HepG2 (cell line): ENCODE measurements around the gene TOR4A. TPM values are rescaled to one million over a fixed set of nuclear protein-coding genes. Genes with fewer than 3 reads are reported as not detected.

Source experiments
- MXI1 ChIP-seq: IDR thresholded peaks from 3 replicates; pipeline ENCODE4 v1.6.1; 2012; ENCODE audit warnings: low read depth, low read length, inconsistent platforms, borderline replicate concordance
- NCOR1 ChIP-seq: fragments of 200-600 bp; sonication (generic); IDR thresholded peaks from 2 replicates; pipeline ENCODE4 v1.7.0; 2017; ENCODE audit warnings: antibody characterized with exemption, low read length, borderline replicate concordance
- PAWR ChIP-seq: sonication (generic); formaldehyde crosslinking; IDR thresholded peaks from 2 replicates; pipeline ENCODE4 v1.4.0; 2020; ENCODE audit warnings: missing genetic modification reagents, mild to moderate bottlenecking, borderline replicate concordance
- SALL1 ChIP-seq: sonication (generic); formaldehyde crosslinking; IDR thresholded peaks from 2 replicates; pipeline ENCODE4 v1.8.0; 2022; ENCODE audit warnings: mild to moderate bottlenecking, missing genetic modification reagents
- SRSF4 ChIP-seq: fragments of 200-400 bp; formaldehyde crosslinking; IDR thresholded peaks from one replicate; pipeline ENCODE4 v1.6.1; 2018; ENCODE audit warnings: mild to moderate bottlenecking, low read depth, low read length, moderate library complexity; ENCODE audit not compliant: poor library complexity, severe bottlenecking
- THAP11 ChIP-seq: IDR thresholded peaks from 2 replicates; pipeline ENCODE4 v1.6.1; 2016; ENCODE audit warnings: missing biosample characterization, missing genetic modification reagents
- TP53 ChIP-seq: sonication (generic); formaldehyde crosslinking; conservative IDR thresholded peaks from 2 replicates; pipeline ENCODE4 v1.4.0; 2020; ENCODE audit warnings: missing genetic modification reagents
- ZFP36 ChIP-seq: fragments of 150-350 bp; IDR thresholded peaks from 2 replicates; pipeline ENCODE4 v1.6.1; 2018; ENCODE audit warnings: borderline replicate concordance, low read length, low read depth; ENCODE audit not compliant: partially characterized antibody
- ZMYM2 ChIP-seq: sonication (generic); formaldehyde crosslinking; IDR thresholded peaks from 2 replicates; pipeline ENCODE4 v1.8.0; 2022; ENCODE audit warnings: mild to moderate bottlenecking, missing genetic modification reagents
- ZNF20 ChIP-seq: sonication (generic); formaldehyde crosslinking; IDR thresholded peaks from 2 replicates; pipeline ENCODE4 v1.4.0; 2020; ENCODE audit warnings: mild to moderate bottlenecking, moderate library complexity, missing genetic modification reagents
- ZNF446 ChIP-seq: sonication (generic); formaldehyde crosslinking; IDR thresholded peaks from 2 replicates; pipeline ENCODE4 v1.5.0; 2020; ENCODE audit warnings: mild to moderate bottlenecking, missing genetic modification reagents
- ZNF557 ChIP-seq: sonication (generic); formaldehyde crosslinking; IDR thresholded peaks from 2 replicates; pipeline ENCODE4 v1.4.0; 2020; ENCODE audit warnings: missing genetic modification reagents
- ZNF674 ChIP-seq: sonication (generic); formaldehyde crosslinking; IDR thresholded peaks from 2 replicates; pipeline ENCODE4 v1.5.0; 2020; ENCODE audit warnings: low read depth, mild to moderate bottlenecking, missing genetic modification reagents
- ZNF883 ChIP-seq: sonication (generic); formaldehyde crosslinking; IDR thresholded peaks from 2 replicates; pipeline ENCODE4 v1.5.1; 2020; ENCODE audit warnings: mild to moderate bottlenecking, missing genetic modification reagents; ENCODE audit errors: not compliant biosample characterization
- ZSCAN9 ChIP-seq: IDR thresholded peaks from 2 replicates; pipeline ENCODE4 v1.6.1; 2016; ENCODE audit warnings: borderline replicate concordance
- polyA plus RNA-seq, 8 experiments: library from polyadenylated mRNA; depleted of rRNA in 3 of 8; stranded (reverse) in 7 of 8; unstranded in 1 of 8; fragments of >200 nt; fragmentation: Illumina TruSeq in 4 of 8; extraction: Trizol in 4 of 8; gene quantifications; 2 replicates each; pipeline versions ENCODE4 v1.2.1 to v1.2.3, GENCODE V29; 2011 to 2016; ENCODE audit warnings: low read depth in 4 of 8, missing spikeins in 1 of 8, mixed read lengths in 1 of 8; ENCODE audit not compliant: insufficient read depth in 1 of 8
- total RNA-seq, 5 experiments: library from RNA; depleted of rRNA; stranded (reverse); fragments of >200 nt; fragmentation: Illumina TruSeq; extraction: Trizol; gene quantifications; 2 replicates each; pipeline ENCODE4 v1.2.3, GENCODE V29; 2016; ENCODE audit warnings: low read depth in 1 of 5
- TF ChIP-seq, protein P1 (sequence below): sonication (generic); formaldehyde crosslinking; IDR thresholded peaks from 2 replicates; pipeline ENCODE4 v1.4.0; 2020; ENCODE audit warnings: mild to moderate bottlenecking, low read depth, missing genetic modification reagents
- TF ChIP-seq, protein P2 (sequence below): IDR thresholded peaks from 2 replicates; pipeline ENCODE4 v1.6.1; 2016; ENCODE audit warnings: missing genetic modification reagents, missing compliant biosample characterization
- TF ChIP-seq, protein P3 (sequence below): sonication (generic); formaldehyde crosslinking; IDR thresholded peaks from 2 replicates; pipeline ENCODE4 v1.4.0; 2020; ENCODE audit warnings: mild to moderate bottlenecking, missing genetic modification reagents
- TF ChIP-seq, protein P4 (sequence below): sonication (generic); formaldehyde crosslinking; IDR thresholded peaks from 2 replicates; pipeline ENCODE4 v1.5.0; 2020; ENCODE audit warnings: missing genetic modification reagents
- TF ChIP-seq, protein P5 (sequence below): IDR thresholded peaks from 2 replicates; pipeline ENCODE4 v1.6.1; 2018; ENCODE audit warnings: missing genetic modification reagents, mild to moderate bottlenecking, missing compliant biosample characterization

Gene TOR4A
- total and polyA plus RNA-seq, 2 of the 13 experiments (the other 11 are each of a cell fraction or from before 2014, with no cell fraction given), result 11.1 to 14.2 TPM

- TF ChIP-seq ZNF20, result no peak
- no peak for TF ChIP-seq ZNF446
- TF ChIP-seq, protein P1, sequence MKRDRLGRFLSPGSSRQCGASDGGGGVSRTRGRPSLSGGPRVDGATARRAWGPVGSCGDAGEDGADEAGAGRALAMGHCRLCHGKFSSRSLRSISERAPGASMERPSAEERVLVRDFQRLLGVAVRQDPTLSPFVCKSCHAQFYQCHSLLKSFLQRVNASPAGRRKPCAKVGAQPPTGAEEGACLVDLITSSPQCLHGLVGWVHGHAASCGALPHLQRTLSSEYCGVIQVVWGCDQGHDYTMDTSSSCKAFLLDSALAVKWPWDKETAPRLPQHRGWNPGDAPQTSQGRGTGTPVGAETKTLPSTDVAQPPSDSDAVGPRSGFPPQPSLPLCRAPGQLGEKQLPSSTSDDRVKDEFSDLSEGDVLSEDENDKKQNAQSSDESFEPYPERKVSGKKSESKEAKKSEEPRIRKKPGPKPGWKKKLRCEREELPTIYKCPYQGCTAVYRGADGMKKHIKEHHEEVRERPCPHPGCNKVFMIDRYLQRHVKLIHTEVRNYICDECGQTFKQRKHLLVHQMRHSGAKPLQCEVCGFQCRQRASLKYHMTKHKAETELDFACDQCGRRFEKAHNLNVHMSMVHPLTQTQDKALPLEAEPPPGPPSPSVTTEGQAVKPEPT (CRISPR knock-in tag), result no peak
- TF ChIP-seq, protein P2, sequence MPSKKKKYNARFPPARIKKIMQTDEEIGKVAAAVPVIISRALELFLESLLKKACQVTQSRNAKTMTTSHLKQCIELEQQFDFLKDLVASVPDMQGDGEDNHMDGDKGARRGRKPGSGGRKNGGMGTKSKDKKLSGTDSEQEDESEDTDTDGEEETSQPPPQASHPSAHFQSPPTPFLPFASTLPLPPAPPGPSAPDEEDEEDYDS, result no peak
- no peak for TF ChIP-seq SRSF4
- TF ChIP-seq, protein P3, sequence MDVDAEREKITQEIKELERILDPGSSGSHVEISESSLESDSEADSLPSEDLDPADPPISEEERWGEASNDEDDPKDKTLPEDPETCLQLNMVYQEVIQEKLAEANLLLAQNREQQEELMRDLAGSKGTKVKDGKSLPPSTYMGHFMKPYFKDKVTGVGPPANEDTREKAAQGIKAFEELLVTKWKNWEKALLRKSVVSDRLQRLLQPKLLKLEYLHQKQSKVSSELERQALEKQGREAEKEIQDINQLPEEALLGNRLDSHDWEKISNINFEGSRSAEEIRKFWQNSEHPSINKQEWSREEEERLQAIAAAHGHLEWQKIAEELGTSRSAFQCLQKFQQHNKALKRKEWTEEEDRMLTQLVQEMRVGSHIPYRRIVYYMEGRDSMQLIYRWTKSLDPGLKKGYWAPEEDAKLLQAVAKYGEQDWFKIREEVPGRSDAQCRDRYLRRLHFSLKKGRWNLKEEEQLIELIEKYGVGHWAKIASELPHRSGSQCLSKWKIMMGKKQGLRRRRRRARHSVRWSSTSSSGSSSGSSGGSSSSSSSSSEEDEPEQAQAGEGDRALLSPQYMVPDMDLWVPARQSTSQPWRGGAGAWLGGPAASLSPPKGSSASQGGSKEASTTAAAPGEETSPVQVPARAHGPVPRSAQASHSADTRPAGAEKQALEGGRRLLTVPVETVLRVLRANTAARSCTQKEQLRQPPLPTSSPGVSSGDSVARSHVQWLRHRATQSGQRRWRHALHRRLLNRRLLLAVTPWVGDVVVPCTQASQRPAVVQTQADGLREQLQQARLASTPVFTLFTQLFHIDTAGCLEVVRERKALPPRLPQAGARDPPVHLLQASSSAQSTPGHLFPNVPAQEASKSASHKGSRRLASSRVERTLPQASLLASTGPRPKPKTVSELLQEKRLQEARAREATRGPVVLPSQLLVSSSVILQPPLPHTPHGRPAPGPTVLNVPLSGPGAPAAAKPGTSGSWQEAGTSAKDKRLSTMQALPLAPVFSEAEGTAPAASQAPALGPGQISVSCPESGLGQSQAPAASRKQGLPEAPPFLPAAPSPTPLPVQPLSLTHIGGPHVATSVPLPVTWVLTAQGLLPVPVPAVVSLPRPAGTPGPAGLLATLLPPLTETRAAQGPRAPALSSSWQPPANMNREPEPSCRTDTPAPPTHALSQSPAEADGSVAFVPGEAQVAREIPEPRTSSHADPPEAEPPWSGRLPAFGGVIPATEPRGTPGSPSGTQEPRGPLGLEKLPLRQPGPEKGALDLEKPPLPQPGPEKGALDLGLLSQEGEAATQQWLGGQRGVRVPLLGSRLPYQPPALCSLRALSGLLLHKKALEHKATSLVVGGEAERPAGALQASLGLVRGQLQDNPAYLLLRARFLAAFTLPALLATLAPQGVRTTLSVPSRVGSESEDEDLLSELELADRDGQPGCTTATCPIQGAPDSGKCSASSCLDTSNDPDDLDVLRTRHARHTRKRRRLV (CRISPR knock-in tag), result no peak
- no peak for TF ChIP-seq ZSCAN9 (CRISPR knock-in tag)
- TF ChIP-seq ZFP36, result peak; percentile 64
- no peak for TF ChIP-seq ZNF883
- no peak for TF ChIP-seq TP53 (CRISPR knock-in tag)
- TF ChIP-seq MXI1, result no peak
- TF ChIP-seq ZMYM2 (CRISPR knock-in tag), result no peak
- no peak for TF ChIP-seq NCOR1
- peak; percentile 10; the same call in 1 of the 2 replicates for TF ChIP-seq SALL1 (CRISPR knock-in tag)
- TF ChIP-seq ZNF674, result no peak
- TF ChIP-seq, protein P4, sequence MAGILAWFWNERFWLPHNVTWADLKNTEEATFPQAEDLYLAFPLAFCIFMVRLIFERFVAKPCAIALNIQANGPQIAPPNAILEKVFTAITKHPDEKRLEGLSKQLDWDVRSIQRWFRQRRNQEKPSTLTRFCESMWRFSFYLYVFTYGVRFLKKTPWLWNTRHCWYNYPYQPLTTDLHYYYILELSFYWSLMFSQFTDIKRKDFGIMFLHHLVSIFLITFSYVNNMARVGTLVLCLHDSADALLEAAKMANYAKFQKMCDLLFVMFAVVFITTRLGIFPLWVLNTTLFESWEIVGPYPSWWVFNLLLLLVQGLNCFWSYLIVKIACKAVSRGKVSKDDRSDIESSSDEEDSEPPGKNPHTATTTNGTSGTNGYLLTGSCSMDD, result no peak
- no peak for TF ChIP-seq THAP11 (CRISPR knock-in tag)
- TF ChIP-seq PAWR (CRISPR knock-in tag), result 0 out of 2 replicates have a peak, but pooled peaks have one; percentile 68
- TF ChIP-seq ZNF557 (CRISPR knock-in tag), result no peak
- TF ChIP-seq, protein P5, sequence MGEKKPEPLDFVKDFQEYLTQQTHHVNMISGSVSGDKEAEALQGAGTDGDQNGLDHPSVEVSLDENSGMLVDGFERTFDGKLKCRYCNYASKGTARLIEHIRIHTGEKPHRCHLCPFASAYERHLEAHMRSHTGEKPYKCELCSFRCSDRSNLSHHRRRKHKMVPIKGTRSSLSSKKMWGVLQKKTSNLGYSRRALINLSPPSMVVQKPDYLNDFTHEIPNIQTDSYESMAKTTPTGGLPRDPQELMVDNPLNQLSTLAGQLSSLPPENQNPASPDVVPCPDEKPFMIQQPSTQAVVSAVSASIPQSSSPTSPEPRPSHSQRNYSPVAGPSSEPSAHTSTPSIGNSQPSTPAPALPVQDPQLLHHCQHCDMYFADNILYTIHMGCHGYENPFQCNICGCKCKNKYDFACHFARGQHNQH (CRISPR knock-in tag), result peak; percentile 17; the same call in 1 of the 2 replicates
Measured at GRCh38 chr9:137253717-137254623, 23.6 kb upstream of the TOR4A start (continued).
